Measurements from ENCODE around the gene MEIOB. TPM values are rescaled to one million over a fixed set of nuclear protein-coding genes. Genes with fewer than 3 reads are reported as not detected.
"Not testable (repeated sequence)": the region's sequence is repeated elsewhere in the genome, so short reads cannot be mapped to it uniquely, and the experiment has no call there.

The MEIOB gene
- total RNA-seq, 2 experiments from 2014 or later = not detected

- ATAC-seq (ENCODE audit: poor library complexity) = no peak
- H3K27ac ChIP-seq (ENCODE audit: low read depth in 1 of 2, low read length in 2 of 2) = no peak overlapping the region
- H3K4me3 ChIP-seq (ENCODE audit: low read length) = no peak overlapping the region
- Mint-ChIP-seq H3K9me3 (no peaks in the 10 kb centered on the region), H3K4me3 (no peak overlapping the region), H3K36me3 (ENCODE audit: low read depth) (peaks cover 44% of the 10 kb centered on the region), H3K4me1 (ENCODE audit: low read depth) (no peaks in the 10 kb centered on the region), H3K27me3 (no peaks in the 10 kb centered on the region), H3K27ac (no peak overlapping the region)
- POLR2A ChIA-PET = no interaction called here
- TF ChIP-seq, protein P1, sequence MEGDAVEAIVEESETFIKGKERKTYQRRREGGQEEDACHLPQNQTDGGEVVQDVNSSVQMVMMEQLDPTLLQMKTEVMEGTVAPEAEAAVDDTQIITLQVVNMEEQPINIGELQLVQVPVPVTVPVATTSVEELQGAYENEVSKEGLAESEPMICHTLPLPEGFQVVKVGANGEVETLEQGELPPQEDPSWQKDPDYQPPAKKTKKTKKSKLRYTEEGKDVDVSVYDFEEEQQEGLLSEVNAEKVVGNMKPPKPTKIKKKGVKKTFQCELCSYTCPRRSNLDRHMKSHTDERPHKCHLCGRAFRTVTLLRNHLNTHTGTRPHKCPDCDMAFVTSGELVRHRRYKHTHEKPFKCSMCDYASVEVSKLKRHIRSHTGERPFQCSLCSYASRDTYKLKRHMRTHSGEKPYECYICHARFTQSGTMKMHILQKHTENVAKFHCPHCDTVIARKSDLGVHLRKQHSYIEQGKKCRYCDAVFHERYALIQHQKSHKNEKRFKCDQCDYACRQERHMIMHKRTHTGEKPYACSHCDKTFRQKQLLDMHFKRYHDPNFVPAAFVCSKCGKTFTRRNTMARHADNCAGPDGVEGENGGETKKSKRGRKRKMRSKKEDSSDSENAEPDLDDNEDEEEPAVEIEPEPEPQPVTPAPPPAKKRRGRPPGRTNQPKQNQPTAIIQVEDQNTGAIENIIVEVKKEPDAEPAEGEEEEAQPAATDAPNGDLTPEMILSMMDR (IDR thresholded peaks at IDR 0.05) = no peak
- H3K27me3 ChIP-seq (ENCODE audit: control insufficient read depth in 1 of 2, insufficient read depth in 2 of 2, low read length in 2 of 2) = no peaks in the 10 kb centered on the region
- peaks cover under 1% of the 10 kb centered on the region for H3K4me1 ChIP-seq (ENCODE audit: insufficient read depth, low read length)
- H3K36me3 ChIP-seq (ENCODE audit: insufficient read depth, low read length) = peaks cover 39% of the 10 kb centered on the region
- peaks cover 0 to 5% of the 10 kb centered on the region in 2 experiments for H3K9me3 ChIP-seq (ENCODE audit: control insufficient read depth in 1 of 2, insufficient read depth in 1 of 2, low read length in 2 of 2)
- no peak for DNase-seq
- intact Hi-C loops (cut with DNase I, micrococcal nuclease) = no loop called here
- CTCF ChIA-PET = no interaction called here
Measured at GRCh38 chr16:1807626-1808025, 64.3 kb downstream of the MEIOB start.

DNA sequence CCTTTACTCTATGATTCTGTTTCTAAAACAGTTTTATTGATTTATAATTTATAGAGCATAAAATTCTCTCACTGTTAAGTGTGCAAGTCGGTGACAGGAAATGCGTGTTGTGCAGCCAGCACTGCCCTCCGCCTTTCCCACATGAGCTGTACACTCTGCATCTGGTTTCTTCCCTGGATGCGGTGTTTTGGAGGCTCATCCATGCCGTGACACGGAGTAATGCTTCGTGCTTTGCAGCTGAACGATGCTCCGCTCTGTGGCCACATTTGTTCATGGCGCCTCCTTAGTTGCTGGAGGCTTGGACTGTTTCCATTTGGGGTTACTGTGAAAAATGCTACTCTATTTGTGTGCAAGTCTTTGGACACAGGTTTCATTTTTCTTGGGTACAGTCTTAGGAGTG is 71.3 kb downstream of the MEIOB start:
- peaks cover 20% of the 10 kb centered on the region for H3K36me3 Mint-ChIP-seq (ENCODE audit: low read depth)
- no peaks in the 10 kb centered on the region for H3K27me3 Mint-ChIP-seq
- H3K4me3 Mint-ChIP-seq = no peak overlapping the region
- no peak for DNase-seq
- H3K4me1 ChIP-seq (ENCODE audit: insufficient read depth, low read length) = no peaks in the 10 kb centered on the region
- H3K4me3 ChIP-seq (ENCODE audit: low read length) = no peak overlapping the region
- H3K4me1 Mint-ChIP-seq (ENCODE audit: low read depth) = no peaks in the 10 kb centered on the region
- H3K27me3 ChIP-seq (ENCODE audit: control insufficient read depth in 1 of 2, insufficient read depth in 2 of 2, low read length in 2 of 2) = no peaks in the 10 kb centered on the region
- H3K9me3 Mint-ChIP-seq = peaks cover 3% of the 10 kb centered on the region
- no peak overlapping the region for H3K27ac ChIP-seq (ENCODE audit: low read depth in 1 of 2, low read length in 2 of 2)
- ChIA-PET CTCF (no interaction called here), POLR2A (no interaction called here)
- TF ChIP-seq, protein P1 (IDR thresholded peaks at IDR 0.05) = no peak
- no peak for ATAC-seq (ENCODE audit: poor library complexity)
- no peak overlapping the region for H3K27ac Mint-ChIP-seq
- H3K36me3 ChIP-seq (ENCODE audit: insufficient read depth, low read length) = no peaks in the 10 kb centered on the region
- intact Hi-C loops (cut with DNase I, micrococcal nuclease) = no loop called here
- H3K9me3 ChIP-seq (ENCODE audit: control insufficient read depth in 1 of 2, insufficient read depth in 1 of 2, low read length in 2 of 2) = peaks cover 11 to 25% of the 10 kb centered on the region in 2 experiments

DNA sequence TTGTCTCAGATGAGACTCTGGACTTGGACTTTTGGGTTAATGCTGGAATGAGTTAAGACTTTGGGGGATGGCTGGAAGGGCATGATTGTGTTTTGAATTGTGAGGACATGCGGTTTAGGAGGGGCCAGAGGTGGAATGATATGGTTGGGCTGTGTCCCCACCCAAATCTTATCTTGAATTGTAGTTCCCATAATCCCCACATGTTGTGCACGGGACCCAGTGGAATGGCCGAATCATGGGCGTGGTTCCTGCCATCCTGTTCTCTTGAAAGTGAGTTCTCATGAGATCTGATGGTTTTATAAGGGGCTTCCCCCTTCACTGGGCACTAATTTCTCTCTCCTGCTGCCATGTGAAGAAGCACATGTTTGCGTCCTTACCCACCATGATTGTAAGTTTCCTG is 72.7 kb downstream of the MEIOB start:
- H3K9me3 Mint-ChIP-seq; H3K4me3 ChIP-seq (ENCODE audit: low read length); H3K36me3 Mint-ChIP-seq (ENCODE audit: low read depth); DNase-seq; H3K4me1 ChIP-seq (ENCODE audit: insufficient read depth, low read length); H3K27me3 Mint-ChIP-seq; ATAC-seq (ENCODE audit: poor library complexity); H3K4me1 Mint-ChIP-seq (ENCODE audit: low read depth); H3K27ac Mint-ChIP-seq; CTCF ChIA-PET; H3K27me3 ChIP-seq (ENCODE audit: control insufficient read depth in 1 of 2, insufficient read depth in 2 of 2, low read length in 2 of 2); H3K27ac ChIP-seq (ENCODE audit: low read depth in 1 of 2, low read length in 2 of 2); H3K4me3 Mint-ChIP-seq; intact Hi-C loops (cut with DNase I, micrococcal nuclease); H3K36me3 ChIP-seq (ENCODE audit: insufficient read depth, low read length): not testable (repeated sequence)
- POLR2A ChIA-PET = interaction anchor here (0.5 to 1.3 kb wide), 3 partner anchors 13 to 28 kb away, joined by 3 to 4 read pairs (median 3); partner anchors contain the start of genes NUBP2 and SPSB3
- peaks cover 11 to 25% of the 10 kb centered on the region in 2 experiments for H3K9me3 ChIP-seq (ENCODE audit: control insufficient read depth in 1 of 2, insufficient read depth in 1 of 2, low read length in 2 of 2)

DNA sequence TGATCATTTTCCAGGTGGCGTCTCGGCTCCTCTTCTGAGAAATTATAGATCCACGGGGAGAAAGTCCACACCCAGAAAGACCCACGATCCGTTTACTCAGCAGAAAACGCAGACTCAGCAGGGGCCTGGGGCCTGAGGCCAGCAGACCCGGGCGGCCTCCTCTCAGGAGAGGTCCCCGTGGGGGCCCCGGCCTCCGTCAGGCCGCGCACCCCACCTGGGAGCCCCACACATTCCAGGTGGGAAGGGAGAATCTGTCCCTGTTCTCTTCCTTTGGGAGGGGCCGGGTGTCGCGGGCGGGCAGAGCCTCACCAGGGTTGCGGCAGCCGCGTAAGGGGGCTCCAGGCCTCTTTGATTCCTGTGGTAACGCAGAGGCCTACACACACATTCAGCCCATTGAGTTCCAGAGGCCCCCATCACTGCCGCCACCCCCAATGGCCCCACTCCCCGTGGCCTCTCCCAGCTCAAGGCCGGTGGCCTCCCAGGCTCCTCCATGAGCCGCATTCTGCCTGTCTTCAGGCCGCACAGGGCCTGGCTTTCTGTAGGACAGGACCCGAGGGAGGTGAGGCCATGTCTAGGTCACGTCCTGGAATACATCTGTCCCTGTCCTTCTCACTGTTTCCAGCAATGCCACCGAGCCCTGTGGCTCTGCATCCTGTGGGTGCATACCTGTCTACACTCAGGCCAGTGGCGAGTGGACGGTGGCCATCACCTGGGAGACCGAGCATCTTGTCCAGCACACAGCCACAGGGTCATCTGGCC is 76.9 kb downstream of the MEIOB start:
- no peak overlapping the region for H3K27ac ChIP-seq (ENCODE audit: low read depth in 1 of 2, low read length in 2 of 2)
- intact Hi-C loops (cut with DNase I, micrococcal nuclease) = no loop called here
- H3K27ac Mint-ChIP-seq = no peak overlapping the region
- no peaks in the 10 kb centered on the region for H3K27me3 ChIP-seq (ENCODE audit: control insufficient read depth in 1 of 2, insufficient read depth in 2 of 2, low read length in 2 of 2)
- no peak for DNase-seq
- H3K4me3 Mint-ChIP-seq = no peak overlapping the region
- H3K36me3 ChIP-seq (ENCODE audit: insufficient read depth, low read length) = peaks cover 6% of the 10 kb centered on the region
- H3K4me1 Mint-ChIP-seq (ENCODE audit: low read depth) = no peaks in the 10 kb centered on the region
- H3K4me3 ChIP-seq (ENCODE audit: low read length) = no peak overlapping the region
- TF ChIP-seq, protein P1 (IDR thresholded peaks at IDR 0.05) = no peak
- H3K27me3 Mint-ChIP-seq = no peaks in the 10 kb centered on the region
- ChIA-PET POLR2A (no interaction called here), CTCF (no interaction called here)
- H3K9me3 Mint-ChIP-seq = peaks cover 3% of the 10 kb centered on the region
- H3K9me3 ChIP-seq (ENCODE audit: control insufficient read depth in 1 of 2, insufficient read depth in 1 of 2, low read length in 2 of 2) = peaks cover 11 to 25% of the 10 kb centered on the region in 2 experiments
- no peak for ATAC-seq (ENCODE audit: poor library complexity)
- no peaks in the 10 kb centered on the region for H3K4me1 ChIP-seq (ENCODE audit: insufficient read depth, low read length)
- peaks cover 5% of the 10 kb centered on the region for H3K36me3 Mint-ChIP-seq (ENCODE audit: low read depth)

Data from CD4-positive, alpha-beta T cell (primary cell).